HG03439 (cell line): ENCODE results near the gene KLHL1.

Experiments used
- ATAC-seq: cut with Tn5 transposase; IDR thresholded peaks from one replicate; pipeline ENCODE4 v1.9.1; 2021; ENCODE audit warnings: mild to moderate bottlenecking, moderate library complexity; ENCODE audit not compliant: unreplicated experiment

KLHL1 gene

GRCh38 chr13:69882451-69882850, 225.8 kb downstream of the KLHL1 start:
- no peak for ATAC-seq

GRCh38 chr13:69879936-69880335, 228.3 kb downstream of the KLHL1 start:
- ATAC-seq, result no peak

GRCh38 chr13:69872321-69873047, 235.8 kb downstream of the KLHL1 start:
- ATAC-seq, result no peak

GRCh38 chr13:69866555-69866954, 241.7 kb downstream of the KLHL1 start:
- no peak for ATAC-seq

GRCh38 chr13:69857183-69857821, 250.9 kb downstream of the KLHL1 start:
- ATAC-seq, result peak; percentile 84

GRCh38 chr13:69856331-69856730, 251.9 kb downstream of the KLHL1 start:
- no peak for ATAC-seq

- ATAC-seq, result no peak
These were observed 279.7 kb downstream of the KLHL1 start for GRCh38 chr13:69828527-69828926.

GRCh38 chr13:69820180-69820579, 288.1 kb downstream of the KLHL1 start:
- ATAC-seq, result no peak

- no peak for ATAC-seq
These were observed 290.9 kb downstream of the KLHL1 start for GRCh38 chr13:69817333-69817869.

- no peak for ATAC-seq
These were observed 299.1 kb downstream of the KLHL1 start for GRCh38 chr13:69809152-69809551.

- no peak for ATAC-seq
These were observed 312.0 kb downstream of the KLHL1 start for GRCh38 chr13:69796256-69796655.

- no peak for ATAC-seq
These were observed 314.3 kb downstream of the KLHL1 start for GRCh38 chr13:69793783-69794453.

GRCh38 chr13:69776937-69777336, 331.3 kb downstream of the KLHL1 start:
- no peak for ATAC-seq

- no peak for ATAC-seq
These were observed 338.6 kb downstream of the KLHL1 start for GRCh38 chr13:69769608-69770007.

- ATAC-seq, result no peak
These were observed 346.7 kb downstream of the KLHL1 start for GRCh38 chr13:69761581-69761980.

- ATAC-seq, result no peak
These were observed 353.2 kb downstream of the KLHL1 start for GRCh38 chr13:69755101-69755500.

GRCh38 chr13:69751259-69751658, 357.0 kb downstream of the KLHL1 start:
- ATAC-seq, result no peak

- no peak for ATAC-seq
These were observed 370.9 kb downstream of the KLHL1 start for GRCh38 chr13:69737129-69737935.

GRCh38 chr13:69721631-69722030, 386.6 kb downstream of the KLHL1 start:
- ATAC-seq, result no peak

- no peak for ATAC-seq
These were observed 387.8 kb downstream of the KLHL1 start for GRCh38 chr13:69720278-69720983.
